IMR-90 (cell line): ENCODE measurements around the gene FAM131C. TPM values are rescaled to one million over a fixed set of nuclear protein-coding genes. Genes with fewer than 3 reads are reported as not detected.

Experiments
- ATAC-seq: fragments of 200-7000 bp; cut with Tn5 transposase; 2 replicates; pipeline ENCODE4 v1.9.1; 2020; ENCODE audit warnings: low read depth, mild to moderate bottlenecking, moderate library complexity
- BruUV-seq: library from RNA; stranded (reverse); fragments of 400-500 nt; replicated peaks from 2 replicates; lab custom pipeline; 2021; lab: Mats Ljungman, UMichigan
- CTCF ChIA-PET: fragments of 300-600 bp; formaldehyde crosslinking; extraction: SDS; loops from one replicate; lab custom pipeline; 2021; ENCODE audit warnings: antibody characterized with exemption; lab: Yijun Ruan, JAX
- POLR2A ChIA-PET: fragments of 300-600 bp; sonication (Branson Sonifier 250); formaldehyde crosslinking; loops from one replicate; lab custom pipeline; 2022; ENCODE audit warnings: antibody characterized with exemption; ENCODE audit not compliant: unreplicated experiment; lab: Charles Lee
- DNase-seq: peaks from one replicate; pipeline ENCODE4 v3.0.0; 2013
- H2AFZ ChIP-seq: replicated peaks from 2 replicates; pipeline ENCODE3; 2013; ENCODE audit warnings: low read length, mild to moderate bottlenecking; ENCODE audit not compliant: poor library complexity
- H2AK5ac ChIP-seq: 2 replicates; pipeline ENCODE4 v1.6.1; 2013; ENCODE audit warnings: low read depth, low read length, inconsistent platforms
- H2AK9ac ChIP-seq: replicated peaks from 2 replicates; pipeline ENCODE3; 2013; ENCODE audit warnings: mild to moderate bottlenecking, low read depth, low read length, moderate library complexity; ENCODE audit not compliant: poor library complexity
- H2BK120ac ChIP-seq: 2 replicates; pipeline ENCODE4 v1.6.1; 2013; ENCODE audit warnings: low read depth, low read length, inconsistent platforms
- H2BK15ac ChIP-seq: 3 replicates; pipeline ENCODE4 v1.6.1; 2013; ENCODE audit warnings: low read depth, low read length, inconsistent platforms
- H2BK20ac ChIP-seq: 2 replicates; pipeline ENCODE4 v1.6.1; 2013; ENCODE audit warnings: low read depth, mild to moderate bottlenecking, inconsistent platforms, low read length, moderate library complexity
- H2BK5ac ChIP-seq: 2 replicates; pipeline ENCODE4 v1.6.1; 2013; ENCODE audit warnings: mild to moderate bottlenecking, low read depth, low read length, inconsistent platforms; ENCODE audit not compliant: poor library complexity, severe bottlenecking
- H3K14ac ChIP-seq: replicated peaks from 2 replicates; pipeline ENCODE4 v1.6.1; 2013; ENCODE audit warnings: low read depth, low read length, inconsistent platforms
- H3K18ac ChIP-seq: 2 replicates; pipeline ENCODE4 v1.6.1; 2013; ENCODE audit warnings: low read depth, low read length, control low read depth
- H3K23ac ChIP-seq: 2 replicates; pipeline ENCODE4 v1.6.1; 2013; ENCODE audit warnings: low read depth, low read length, inconsistent platforms
- H3K27ac ChIP-seq: 2 replicates; pipeline ENCODE4 v1.5.1; 2013; ENCODE audit warnings: mild to moderate bottlenecking, control low read depth, low read length; ENCODE audit not compliant: insufficient read depth
- H3K27me3 ChIP-seq: 2 replicates; pipeline ENCODE4 v1.6.1; 2013; ENCODE audit warnings: low read length; ENCODE audit not compliant: control insufficient read depth, insufficient read depth
- H3K36me3 ChIP-seq: 2 replicates; pipeline ENCODE4 v1.6.1; 2013; ENCODE audit warnings: low read length, mixed read lengths; ENCODE audit not compliant: control insufficient read depth, insufficient read depth
- H3K4ac ChIP-seq: 2 replicates; pipeline ENCODE4 v1.6.1; 2013; ENCODE audit warnings: low read depth, low read length, inconsistent platforms
- H3K4me1 ChIP-seq: 2 replicates; pipeline ENCODE4 v1.6.1; 2013; ENCODE audit warnings: low read length, mixed read lengths; ENCODE audit not compliant: control insufficient read depth, insufficient read depth
- H3K4me2 ChIP-seq: 2 replicates; pipeline ENCODE4 v1.6.1; 2013; ENCODE audit warnings: low read depth, mild to moderate bottlenecking, control low read depth, low read length, moderate library complexity
- H3K4me3 ChIP-seq: 2 replicates; pipeline ENCODE4 v1.5.1; 2013; ENCODE audit warnings: low read depth, mild to moderate bottlenecking, control low read depth, low read length, moderate library complexity; ENCODE audit not compliant: insufficient read depth
- H3K56ac ChIP-seq: 2 replicates; pipeline ENCODE4 v1.6.1; 2013; ENCODE audit warnings: low read length, inconsistent platforms; ENCODE audit not compliant: insufficient read depth; ENCODE audit errors: extremely low read depth
- H3K79me1 ChIP-seq, 2 experiments: 2 replicates each; pipeline ENCODE4 v1.6.1; 2013; ENCODE audit warnings: low read length in 2 of 2, inconsistent platforms in 1 of 2, low read depth in 1 of 2
- H3K9ac ChIP-seq: 2 replicates; pipeline ENCODE4 v1.6.1; 2013; ENCODE audit warnings: low read depth, low read length, control low read depth
- H3K9me1 ChIP-seq: 2 replicates; pipeline ENCODE4 v1.6.1; 2013; ENCODE audit warnings: low read length, inconsistent platforms; ENCODE audit not compliant: insufficient read depth
- H3K9me3 ChIP-seq: 2 replicates; pipeline ENCODE4 v1.6.1; 2013; ENCODE audit warnings: low read length; ENCODE audit not compliant: control insufficient read depth, insufficient read depth
- H4K20me1 ChIP-seq: 2 replicates; pipeline ENCODE4 v1.6.1; 2013; ENCODE audit warnings: low read length, inconsistent platforms; ENCODE audit not compliant: insufficient read depth
- H4K5ac ChIP-seq: 2 replicates; pipeline ENCODE4 v1.6.1; 2013; ENCODE audit warnings: mild to moderate bottlenecking, low read depth, low read length, control low read depth
- H4K8ac ChIP-seq, 2 experiments: 2 replicates each; pipeline ENCODE4 v1.6.1; 2013; ENCODE audit warnings: low read depth in 2 of 2, low read length in 2 of 2, control low read depth in 1 of 2, inconsistent platforms in 1 of 2
- H4K91ac ChIP-seq: 2 replicates; pipeline ENCODE4 v1.6.1; 2013; ENCODE audit warnings: low read depth, low read length, inconsistent platforms; ENCODE audit not compliant: insufficient read depth
- BHLHE40 ChIP-seq: fragments of 150-350 bp; IDR thresholded peaks from 2 replicates; pipeline ENCODE4 v1.6.1; 2016; ENCODE audit warnings: mild to moderate bottlenecking, low read depth, low read length
- CEBPB ChIP-seq: IDR thresholded peaks from 2 replicates; pipeline ENCODE4 v1.6.1; 2012; ENCODE audit warnings: low read depth, low read length, improper control_type of control experiment
- CHD1 ChIP-seq: IDR thresholded peaks from 2 replicates; pipeline ENCODE4 v1.6.1; 2012; ENCODE audit warnings: low read depth, low read length, improper control_type of control experiment
- CTCF ChIP-seq: conservative IDR thresholded peaks from 2 replicates; pipeline ENCODE4 v1.5.1; 2012; ENCODE audit warnings: mild to moderate bottlenecking, low read depth, low read length, improper control_type of control experiment
- ELK1 ChIP-seq: fragments of 150-350 bp; IDR thresholded peaks from 2 replicates; pipeline ENCODE4 v1.6.1; 2016; ENCODE audit warnings: low read depth, mild to moderate bottlenecking, low read length, moderate library complexity, borderline replicate concordance
- FOS ChIP-seq: fragments of 150-350 bp; IDR thresholded peaks from 2 replicates; pipeline ENCODE4 v1.6.1; 2016; ENCODE audit warnings: low read depth, low read length
- MAFK ChIP-seq: IDR thresholded peaks from 2 replicates; pipeline ENCODE4 v1.6.1; 2012; ENCODE audit warnings: low read depth, low read length, improper control_type of control experiment
- MAZ ChIP-seq: IDR thresholded peaks from 2 replicates; pipeline ENCODE4 v1.6.1; 2012; ENCODE audit warnings: low read depth, mild to moderate bottlenecking, low read length, improper control_type of control experiment, moderate library complexity, borderline replicate concordance
- MXI1 ChIP-seq: IDR thresholded peaks from 2 replicates; pipeline ENCODE4 v1.6.1; 2012; ENCODE audit warnings: low read depth, mild to moderate bottlenecking, low read length, moderate library complexity, borderline replicate concordance
- NFE2L2 ChIP-seq: fragments of 150-350 bp; IDR thresholded peaks from 2 replicates; pipeline ENCODE4 v1.6.1; 2016; ENCODE audit warnings: low read depth, mild to moderate bottlenecking, low read length
- POLR2A ChIP-seq: IDR thresholded peaks from 2 replicates; pipeline ENCODE4 v1.6.1; 2012; ENCODE audit warnings: mild to moderate bottlenecking, low read depth, low read length
- RAD21 ChIP-seq: IDR thresholded peaks from 2 replicates; pipeline ENCODE4 v1.6.1; 2012; ENCODE audit warnings: low read length, improper control_type of control experiment
- RCOR1 ChIP-seq: IDR thresholded peaks from 2 replicates; pipeline ENCODE4 v1.6.1; 2012; ENCODE audit warnings: mild to moderate bottlenecking, low read length, improper control_type of control experiment; ENCODE audit not compliant: insufficient replicate concordance
- RFX5 ChIP-seq: IDR thresholded peaks from 2 replicates; pipeline ENCODE4 v1.8.0; 2012; ENCODE audit warnings: low read depth, mild to moderate bottlenecking, low read length, moderate library complexity
- SMC3 ChIP-seq: fragments of 150-350 bp; IDR thresholded peaks from 2 replicates; pipeline ENCODE4 v1.6.1; 2016; ENCODE audit warnings: low read depth, mild to moderate bottlenecking, antibody characterized with exemption, low read length, moderate library complexity
- USF2 ChIP-seq: fragments of 150-350 bp; IDR thresholded peaks from 2 replicates; pipeline ENCODE4 v1.6.1; 2017; ENCODE audit warnings: mild to moderate bottlenecking, antibody characterized with exemption, low read length, low read depth
- WGBS, 2 experiments: methylation state at CpG; one replicate each; pipeline versions ENCODE4 v1.1.5 to v1.1.7; 2013; ENCODE audit warnings: missing lambda C conversion rate in 2 of 2; ENCODE audit not compliant: insufficient read length in 1 of 2; ENCODE audit errors: extremely low coverage in 2 of 2; 5-methylcytosine and 5-hydroxymethylcytosine counted together
- dilution Hi-C: fragments of 300-500 bp; cut with HindIII; formaldehyde crosslinking; loops from one replicate; pipeline ENCODE4 v1.14.3; 2018; ENCODE audit warnings: low sequenced_read_pairs; ENCODE audit not compliant: unreplicated experiment
- in situ Hi-C: fragments of 300-500 bp; cut with MboI; formaldehyde crosslinking; loops from 3 replicates; pipeline ENCODE4 v1.14.3; 2019; ENCODE audit warnings: low sequenced_read_pairs, inconsistent platforms, mixed read lengths
- intact Hi-C: fragments of 100-400 bp; cut with micrococcal nuclease; formaldehyde crosslinking; loops from 2 replicates; pipeline ENCODE4 v1.10.0; 2022
- polyA plus RNA-seq, 3 experiments: library from polyadenylated mRNA; depleted of rRNA; stranded (reverse); fragments of >200 nt; gene quantifications; 2 replicates each; pipeline ENCODE4 v1.2.3, GENCODE V29; 2012; ENCODE audit warnings: low replicate concordance in 1 of 3
- total RNA-seq: library from RNA; depleted of rRNA; stranded (reverse); fragments of >200 nt; gene quantifications from 2 replicates; pipeline ENCODE4 v1.2.3, GENCODE V29; 2012

FAM131C gene
- total and polyA plus RNA-seq, 2 of the 4 experiments (the other 2 are of a cell fraction), result 0.18 to 1.0 TPM

DNA sequence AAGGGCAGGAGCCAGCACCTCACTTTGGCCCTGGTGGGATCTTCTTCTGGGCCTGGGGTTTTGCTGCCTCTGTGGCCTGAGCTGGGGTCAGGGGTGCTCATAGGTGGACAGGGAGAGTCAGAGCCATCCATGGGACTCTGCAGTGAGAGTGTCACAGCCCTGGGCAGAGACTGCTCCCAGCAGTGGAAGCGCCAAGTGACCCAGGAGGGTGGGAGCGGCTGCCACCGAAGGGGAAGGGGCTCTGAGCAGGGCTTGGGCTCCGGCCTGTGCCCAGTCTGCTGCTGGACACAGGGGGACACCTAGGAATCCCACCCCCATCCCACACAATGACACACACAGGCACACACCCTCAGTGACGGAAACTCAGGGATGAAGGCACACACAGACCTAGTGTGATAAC, 29.5 kb downstream of the FAM131C start:
- Histone ChIP-seq H3K4ac (no peak overlapping the region), H3K9me3 (no peaks in the 10 kb centered on the region), H3K9ac (no peak overlapping the region), H3K18ac (no peak overlapping the region), H2BK15ac (no peak overlapping the region), H3K4me2 (no peak overlapping the region), H2AK9ac (no peak overlapping the region), H2BK120ac (no peak overlapping the region), H2BK20ac (no peak overlapping the region), H3K23ac (no peak overlapping the region), H3K56ac (no peak overlapping the region), H2AK5ac (no peak overlapping the region), H4K8ac (no peak overlapping the region), H2AFZ (no peak overlapping the region), H3K4me1 (no peaks in the 10 kb centered on the region), H3K14ac (no peak overlapping the region), H4K91ac (no peak overlapping the region), H2BK5ac (no peak overlapping the region), H3K9me1 (no peaks in the 10 kb centered on the region), H3K79me1 (no peaks in the 10 kb centered on the region), H3K4me3 (no peak overlapping the region), H4K5ac (no peak overlapping the region), H3K27ac (no peak overlapping the region), H4K20me1 (no peaks in the 10 kb centered on the region), H3K36me3 (no peaks in the 10 kb centered on the region), H3K27me3 (peaks cover 39% of the 10 kb centered on the region)
- dilution Hi-C loops (no loop called here), intact Hi-C loops (no loop called here), in situ Hi-C loops (no loop called here)
- ChIA-PET POLR2A (no interaction called here), CTCF (no interaction called here)
- no CpG with 5 or more reads among the region's 5 CpGs for WGBS, 2 experiments
- no peak for TF ChIP-seq CEBPB
- TF ChIP-seq MAFK, result no peak
- TF ChIP-seq USF2, result no peak
- no peak for TF ChIP-seq CTCF
- TF ChIP-seq MXI1, result no peak
- no peak for TF ChIP-seq FOS
- no peak for TF ChIP-seq POLR2A
- no peak for TF ChIP-seq RFX5
- no peak for TF ChIP-seq BHLHE40
- no peak for TF ChIP-seq RCOR1
- TF ChIP-seq RAD21, result no peak
- TF ChIP-seq ELK1, result no peak
- no peak for TF ChIP-seq CHD1
- TF ChIP-seq SMC3, result no peak
- no peak for TF ChIP-seq NFE2L2
- TF ChIP-seq MAZ, result no peak
- DNase-seq, result no peak
- ATAC-seq, result no peak
- no TSS peak for BruUV-seq
